ENCODE measurements around the gene SLC39A11.

The SLC39A11 gene

DNA sequence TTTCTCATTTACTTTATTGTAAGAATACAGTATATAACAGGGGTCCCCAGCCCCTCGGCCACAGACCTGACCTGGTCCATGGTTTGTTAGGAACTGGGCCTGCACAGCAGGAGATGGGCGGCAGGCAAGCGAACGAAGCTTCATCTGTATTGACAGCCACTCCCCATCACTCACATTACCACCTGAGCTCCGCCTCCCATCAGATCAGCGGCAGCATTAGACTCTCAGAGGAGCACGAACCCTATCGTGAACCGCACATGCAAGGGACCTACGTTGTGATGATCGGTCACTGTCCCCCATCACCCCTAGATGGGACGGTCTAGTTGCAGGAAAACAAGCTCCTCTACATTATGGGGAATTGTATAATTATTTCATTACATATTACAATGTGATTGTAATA, 410.6 kb downstream of the SLC39A11 start:
- Histone ChIP-seq H3K36me3 (replicated peaks; ENCODE audit: insufficient read depth, low read length) (no peaks in the 10 kb centered on the region), H3K4me1 (ENCODE audit: low read length) (no peaks in the 10 kb centered on the region), H3K27ac (ENCODE audit: low read length) (no peak overlapping the region)

DNA sequence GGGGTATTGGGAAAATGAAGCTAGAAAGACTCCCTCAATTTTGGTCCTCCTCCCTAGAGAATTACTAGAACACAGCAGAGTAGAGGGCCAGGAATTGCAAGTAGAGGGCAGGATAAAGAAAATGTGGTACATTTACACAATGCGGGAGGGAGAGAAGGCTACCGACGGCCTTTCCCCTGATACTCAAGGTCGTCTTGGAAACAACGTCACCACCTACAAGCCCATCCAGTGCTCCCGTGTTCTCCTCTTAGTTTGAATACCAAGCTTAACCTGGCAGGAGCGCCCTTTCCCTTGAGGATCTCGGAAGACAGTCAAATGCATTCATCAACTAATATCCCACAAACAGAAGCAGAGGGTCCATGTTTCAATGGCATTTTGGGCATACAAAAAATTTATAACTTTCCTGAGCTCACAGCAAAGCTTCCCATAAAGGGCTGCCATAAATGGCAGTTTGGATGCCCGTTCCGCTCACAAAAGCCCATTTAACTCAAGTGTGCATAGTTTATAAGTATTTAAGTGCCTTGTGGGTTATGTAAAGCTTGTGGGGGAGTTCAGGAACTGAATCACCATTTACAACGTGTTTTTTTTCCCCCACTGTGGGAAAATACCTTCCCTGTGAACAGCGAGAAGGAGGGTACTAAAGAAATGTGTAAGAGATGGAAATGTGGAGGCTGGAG, 414.6 kb downstream of the SLC39A11 start:
- Histone ChIP-seq H3K9me2 (replicated peaks; ENCODE audit: insufficient read depth, low read length) (no peaks in the 10 kb centered on the region), H3K27ac (ENCODE audit: low read length) (no peak overlapping the region), H3K27me3 (replicated peaks; ENCODE audit: insufficient read depth, low read length) (no peaks in the 10 kb centered on the region), H3K4me3 (ENCODE audit: low read length) (no peak overlapping the region), H2AFZ (ENCODE audit: low read length) (no peak overlapping the region), H4K20me1 (ENCODE audit: insufficient read depth, low read length) (no peaks in the 10 kb centered on the region), H3K79me2 (ENCODE audit: low read length) (no peaks in the 10 kb centered on the region), H3K9ac (ENCODE audit: low read length) (no peak overlapping the region), H3K4me2 (ENCODE audit: low read depth, low read length) (no peak overlapping the region), H3K4me1 (ENCODE audit: low read length) (no peaks in the 10 kb centered on the region), H3K36me3 (replicated peaks; ENCODE audit: insufficient read depth, low read length) (no peaks in the 10 kb centered on the region), H3K9me3 (replicated peaks; ENCODE audit: insufficient read depth, low read length) (no peaks in the 10 kb centered on the region), H3F3A (ENCODE audit: insufficient read depth, low read length) (no peaks in the 10 kb centered on the region)
- TF ChIP-seq, protein P1, sequence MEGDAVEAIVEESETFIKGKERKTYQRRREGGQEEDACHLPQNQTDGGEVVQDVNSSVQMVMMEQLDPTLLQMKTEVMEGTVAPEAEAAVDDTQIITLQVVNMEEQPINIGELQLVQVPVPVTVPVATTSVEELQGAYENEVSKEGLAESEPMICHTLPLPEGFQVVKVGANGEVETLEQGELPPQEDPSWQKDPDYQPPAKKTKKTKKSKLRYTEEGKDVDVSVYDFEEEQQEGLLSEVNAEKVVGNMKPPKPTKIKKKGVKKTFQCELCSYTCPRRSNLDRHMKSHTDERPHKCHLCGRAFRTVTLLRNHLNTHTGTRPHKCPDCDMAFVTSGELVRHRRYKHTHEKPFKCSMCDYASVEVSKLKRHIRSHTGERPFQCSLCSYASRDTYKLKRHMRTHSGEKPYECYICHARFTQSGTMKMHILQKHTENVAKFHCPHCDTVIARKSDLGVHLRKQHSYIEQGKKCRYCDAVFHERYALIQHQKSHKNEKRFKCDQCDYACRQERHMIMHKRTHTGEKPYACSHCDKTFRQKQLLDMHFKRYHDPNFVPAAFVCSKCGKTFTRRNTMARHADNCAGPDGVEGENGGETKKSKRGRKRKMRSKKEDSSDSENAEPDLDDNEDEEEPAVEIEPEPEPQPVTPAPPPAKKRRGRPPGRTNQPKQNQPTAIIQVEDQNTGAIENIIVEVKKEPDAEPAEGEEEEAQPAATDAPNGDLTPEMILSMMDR (IDR thresholded peaks at IDR 0.05; ENCODE audit: low read length): no peak
- TF ChIP-seq EZH2phosphoT487 (IDR thresholded peaks at IDR 0.05; ENCODE audit: low read length) (no peak), EZH2 (optimal IDR thresholded peaks at IDR 0.05; ENCODE audit: low read depth, low read length) (no peak)
- no peak for DNase-seq

More for the DNA sequence above, 410.6 kb downstream of the SLC39A11 start:
- Histone ChIP-seq H3K4me3 (ENCODE audit: low read length) (no peak overlapping the region), H2AFZ (ENCODE audit: low read length) (no peak overlapping the region), H3K79me2 (ENCODE audit: low read length) (no peaks in the 10 kb centered on the region), H3K27me3 (replicated peaks; ENCODE audit: insufficient read depth, low read length) (no peaks in the 10 kb centered on the region), H3K9me2 (replicated peaks; ENCODE audit: insufficient read depth, low read length) (no peaks in the 10 kb centered on the region), H3K4me2 (ENCODE audit: low read depth, low read length) (no peak overlapping the region), H4K20me1 (ENCODE audit: insufficient read depth, low read length) (no peaks in the 10 kb centered on the region), H3K9ac (ENCODE audit: low read length) (no peak overlapping the region), H3K9me3 (replicated peaks; ENCODE audit: insufficient read depth, low read length) (no peaks in the 10 kb centered on the region), H3F3A (ENCODE audit: insufficient read depth, low read length) (no peaks in the 10 kb centered on the region)
- TF ChIP-seq, protein P1 (IDR thresholded peaks at IDR 0.05; ENCODE audit: low read length): no peak
- TF ChIP-seq EZH2phosphoT487 (IDR thresholded peaks at IDR 0.05; ENCODE audit: low read length) (no peak), EZH2 (optimal IDR thresholded peaks at IDR 0.05; ENCODE audit: low read depth, low read length) (no peak)
- DNase-seq: no peak

DNA sequence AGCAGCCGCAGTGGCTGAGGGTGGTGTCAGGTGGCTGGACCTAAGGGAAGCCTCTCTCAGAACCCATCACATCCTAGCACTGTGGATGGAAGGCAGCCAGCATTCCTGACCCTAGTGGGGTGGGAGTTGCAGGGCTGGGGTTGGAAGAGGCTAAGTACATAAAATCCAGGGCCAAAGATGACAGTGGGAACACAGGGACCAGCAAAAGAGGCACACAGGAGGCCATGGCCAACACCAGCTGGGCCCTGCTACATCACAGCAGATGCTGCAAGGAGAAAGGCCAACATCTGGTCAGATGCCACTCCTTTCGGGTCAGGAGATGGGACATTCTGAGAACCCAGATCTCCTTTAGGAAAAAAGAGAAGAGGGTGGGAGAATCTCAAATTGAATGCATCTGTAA, 415.4 kb downstream of the SLC39A11 start:
- Histone ChIP-seq H3K79me2 (ENCODE audit: low read length) (no peaks in the 10 kb centered on the region), H3K4me3 (ENCODE audit: low read length) (no peak overlapping the region), H3K27ac (ENCODE audit: low read length) (no peak overlapping the region), H3K9me3 (replicated peaks; ENCODE audit: insufficient read depth, low read length) (no peaks in the 10 kb centered on the region), H3K9ac (ENCODE audit: low read length) (no peak overlapping the region), H3K4me1 (ENCODE audit: low read length) (no peaks in the 10 kb centered on the region), H3K4me2 (ENCODE audit: low read depth, low read length) (no peak overlapping the region), H3K36me3 (replicated peaks; ENCODE audit: insufficient read depth, low read length) (no peaks in the 10 kb centered on the region), H2AFZ (ENCODE audit: low read length) (no peak overlapping the region), H3K9me2 (replicated peaks; ENCODE audit: insufficient read depth, low read length) (no peaks in the 10 kb centered on the region), H4K20me1 (ENCODE audit: insufficient read depth, low read length) (no peaks in the 10 kb centered on the region), H3F3A (ENCODE audit: insufficient read depth, low read length) (no peaks in the 10 kb centered on the region), H3K27me3 (replicated peaks; ENCODE audit: insufficient read depth, low read length) (no peaks in the 10 kb centered on the region)
- TF ChIP-seq EZH2phosphoT487 (IDR thresholded peaks at IDR 0.05; ENCODE audit: low read length) (no peak), EZH2 (optimal IDR thresholded peaks at IDR 0.05; ENCODE audit: low read depth, low read length) (no peak)
- TF ChIP-seq, protein P1 (IDR thresholded peaks at IDR 0.05; ENCODE audit: low read length): no peak
- DNase-seq: no peak

Measured in MM.1S (cell line).